Type B pancreatic cell (in vitro differentiated cells): ENCODE data around the gene LRBA. TPM values are rescaled to one million over a fixed set of nuclear protein-coding genes. Genes with fewer than 3 reads are reported as not detected.

Experiments
- DNase-seq: peaks from one replicate; pipeline ENCODE4 v3.0.0; 2021; ENCODE audit warnings: mixed read lengths; ENCODE audit not compliant: unreplicated experiment; ENCODE audit errors: extremely low spot score
- H3K27ac Mint-ChIP-seq: 2 replicates; pipeline ENCODE4 v1.8.0; 2021; ENCODE audit warnings: mild to moderate bottlenecking, mixed read lengths
- H3K27me3 Mint-ChIP-seq: 2 replicates; pipeline ENCODE4 v1.8.0; 2021; ENCODE audit warnings: mixed read lengths
- H3K36me3 Mint-ChIP-seq: 2 replicates; pipeline ENCODE4 v1.8.0; 2021; ENCODE audit warnings: mixed read lengths
- H3K4me1 Mint-ChIP-seq: one replicate; pipeline ENCODE4 v1.8.0; 2021; ENCODE audit warnings: mixed read lengths; ENCODE audit not compliant: unreplicated experiment
- H3K4me3 Mint-ChIP-seq: 2 replicates; pipeline ENCODE4 v1.8.0; 2021; ENCODE audit warnings: mild to moderate bottlenecking, mixed read lengths
- H3K9me3 Mint-ChIP-seq: 2 replicates; pipeline ENCODE4 v1.8.0; 2021; ENCODE audit warnings: mixed read lengths
- total RNA-seq: library from RNA; stranded (reverse); gene quantifications from 2 replicates; pipeline ENCODE4 v1.2.1, GENCODE V29; 2021; ENCODE audit warnings: low replicate concordance
- TF ChIP-seq, protein P1 (sequence below): fragments of 200-600 bp; sonication (generic); conservative IDR thresholded peaks from 2 replicates; pipeline ENCODE4 v1.5.0; 2021; ENCODE audit warnings: antibody characterized with exemption, mild to moderate bottlenecking

Gene LRBA
- total RNA-seq, 1 donor from 2014 or later = 64.5 TPM

DNA sequence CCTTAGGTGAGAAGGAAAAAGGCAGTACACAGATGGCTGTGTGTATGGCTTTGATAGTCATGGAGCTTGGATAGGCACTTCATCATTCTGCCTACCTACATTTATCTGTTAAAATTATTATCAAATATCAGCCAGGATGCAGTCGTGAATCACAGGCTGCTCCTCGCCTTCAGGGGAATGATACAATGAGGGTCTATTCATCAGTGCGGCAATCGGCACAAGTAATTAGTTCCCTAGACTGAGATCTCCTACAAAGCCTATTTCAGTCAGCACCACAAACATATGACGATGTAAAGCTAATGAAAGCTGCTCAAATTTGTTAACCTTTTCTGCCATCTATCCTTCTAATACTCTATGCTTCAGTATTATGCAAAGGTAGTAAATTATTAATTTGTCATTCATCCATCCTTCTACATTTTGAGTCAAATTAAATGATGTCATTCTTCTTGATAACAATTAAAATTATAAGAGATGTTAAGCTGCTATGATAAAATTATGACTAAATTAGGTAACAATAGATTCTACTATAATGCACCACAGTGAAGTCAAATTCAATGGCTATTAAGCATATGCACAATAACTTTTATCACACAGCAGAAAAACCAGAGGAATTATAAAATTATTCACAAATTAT is 414.2 kb downstream of the LRBA start:
- no peaks in the 10 kb centered on the region for H3K36me3 Mint-ChIP-seq
- no peak overlapping the region for H3K27ac Mint-ChIP-seq
- peaks cover 16% of the 10 kb centered on the region for H3K4me1 Mint-ChIP-seq
- DNase-seq = no peak
- TF ChIP-seq, protein P1, sequence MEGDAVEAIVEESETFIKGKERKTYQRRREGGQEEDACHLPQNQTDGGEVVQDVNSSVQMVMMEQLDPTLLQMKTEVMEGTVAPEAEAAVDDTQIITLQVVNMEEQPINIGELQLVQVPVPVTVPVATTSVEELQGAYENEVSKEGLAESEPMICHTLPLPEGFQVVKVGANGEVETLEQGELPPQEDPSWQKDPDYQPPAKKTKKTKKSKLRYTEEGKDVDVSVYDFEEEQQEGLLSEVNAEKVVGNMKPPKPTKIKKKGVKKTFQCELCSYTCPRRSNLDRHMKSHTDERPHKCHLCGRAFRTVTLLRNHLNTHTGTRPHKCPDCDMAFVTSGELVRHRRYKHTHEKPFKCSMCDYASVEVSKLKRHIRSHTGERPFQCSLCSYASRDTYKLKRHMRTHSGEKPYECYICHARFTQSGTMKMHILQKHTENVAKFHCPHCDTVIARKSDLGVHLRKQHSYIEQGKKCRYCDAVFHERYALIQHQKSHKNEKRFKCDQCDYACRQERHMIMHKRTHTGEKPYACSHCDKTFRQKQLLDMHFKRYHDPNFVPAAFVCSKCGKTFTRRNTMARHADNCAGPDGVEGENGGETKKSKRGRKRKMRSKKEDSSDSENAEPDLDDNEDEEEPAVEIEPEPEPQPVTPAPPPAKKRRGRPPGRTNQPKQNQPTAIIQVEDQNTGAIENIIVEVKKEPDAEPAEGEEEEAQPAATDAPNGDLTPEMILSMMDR = no peak
- no peaks in the 10 kb centered on the region for H3K27me3 Mint-ChIP-seq
- no peak overlapping the region for H3K4me3 Mint-ChIP-seq
- H3K9me3 Mint-ChIP-seq = no peaks in the 10 kb centered on the region

DNA sequence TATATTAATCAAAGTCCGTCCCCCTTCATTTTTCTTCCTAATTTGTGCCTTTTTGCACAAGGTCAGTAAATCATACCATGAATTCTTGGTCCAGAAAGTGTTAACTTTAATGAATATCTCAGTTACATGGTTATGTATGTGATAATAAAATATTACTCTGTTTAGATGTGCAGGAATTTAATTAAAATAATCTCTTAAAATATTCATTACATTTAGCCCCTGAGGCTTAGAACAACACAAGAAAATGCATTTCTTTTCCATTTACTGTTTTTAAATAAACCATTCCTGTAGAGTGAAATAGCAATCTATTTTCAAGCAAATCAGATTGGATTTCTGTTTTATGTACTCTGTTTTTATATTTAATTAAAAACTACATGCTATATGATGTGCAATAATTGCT is 415.5 kb downstream of the LRBA start:
- Mint-ChIP-seq H3K27me3 (no peaks in the 10 kb centered on the region), H3K4me3 (no peak overlapping the region), H3K4me1 (peaks cover 16% of the 10 kb centered on the region), H3K27ac (no peak overlapping the region), H3K36me3 (no peaks in the 10 kb centered on the region), H3K9me3 (no peaks in the 10 kb centered on the region)
- TF ChIP-seq, protein P1 = no peak
- DNase-seq = no peak

DNA sequence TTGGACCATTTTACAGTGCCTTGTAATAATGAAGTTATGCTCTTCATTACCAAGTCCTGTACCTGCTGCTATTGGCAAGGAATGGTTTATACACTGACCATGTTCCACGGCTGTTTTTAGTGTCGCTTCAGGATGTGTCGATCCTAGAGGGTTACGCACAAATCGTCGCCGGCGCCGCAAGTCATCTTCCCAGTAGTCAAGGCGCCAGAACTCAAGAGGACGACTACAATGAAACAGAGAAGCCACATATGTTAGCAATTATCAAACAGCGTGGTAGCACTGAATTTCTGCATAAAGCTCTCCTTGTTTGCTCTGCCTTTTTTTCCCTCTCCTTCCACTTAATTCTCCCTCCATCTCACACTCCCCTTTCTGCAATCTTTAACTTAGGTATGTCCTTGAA is 416.2 kb downstream of the LRBA start:
- no peaks in the 10 kb centered on the region for H3K36me3 Mint-ChIP-seq
- peak overlapping the region; percentile 66 for H3K4me3 Mint-ChIP-seq
- H3K4me1 Mint-ChIP-seq = peaks cover 16% of the 10 kb centered on the region
- TF ChIP-seq, protein P1 = no peak
- H3K27ac Mint-ChIP-seq = peak overlapping the region; percentile 66
- H3K9me3 Mint-ChIP-seq = no peaks in the 10 kb centered on the region
- no peak for DNase-seq
- H3K27me3 Mint-ChIP-seq = no peaks in the 10 kb centered on the region

- Mint-ChIP-seq H3K4me1 (peaks cover 26% of the 10 kb centered on the region), H3K4me3 (no peak overlapping the region), H3K27me3 (no peaks in the 10 kb centered on the region), H3K27ac (no peak overlapping the region), H3K36me3 (peaks cover 10% of the 10 kb centered on the region), H3K9me3 (no peaks in the 10 kb centered on the region)
- TF ChIP-seq, protein P1 = peak; percentile 36
- DNase-seq = no peak
Measured at GRCh38 chr4:150593996-150594395, 421.1 kb downstream of the LRBA start.

DNA sequence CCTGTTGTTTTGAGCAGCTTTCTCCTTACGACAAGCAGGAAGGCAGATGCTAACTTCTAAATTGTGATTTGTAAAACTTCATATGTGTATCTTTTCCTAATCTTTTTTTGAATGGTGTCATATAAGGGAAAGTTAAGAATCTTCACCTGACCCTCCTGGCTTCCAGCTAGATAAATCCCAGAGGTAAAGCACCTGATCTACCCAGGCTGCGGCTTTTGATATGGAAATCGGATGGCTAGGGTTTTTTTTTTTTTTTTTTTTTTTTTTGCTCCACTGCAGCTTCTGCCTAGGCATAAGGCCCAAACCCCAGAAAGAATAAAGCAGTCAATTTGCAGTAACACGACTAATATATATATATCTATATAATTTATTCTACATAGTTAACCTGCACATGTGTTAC is 423.2 kb downstream of the LRBA start:
- H3K4me1 Mint-ChIP-seq = peaks cover 17% of the 10 kb centered on the region
- peak overlapping the region; percentile 79 for H3K27ac Mint-ChIP-seq

More for the DNA sequence above, 423.2 kb downstream of the LRBA start:
- no peak for DNase-seq
- peaks cover 16% of the 10 kb centered on the region for H3K27me3 Mint-ChIP-seq
- H3K4me3 Mint-ChIP-seq = peak overlapping the region; percentile 77
- no peaks in the 10 kb centered on the region for H3K9me3 Mint-ChIP-seq
- H3K36me3 Mint-ChIP-seq = peaks cover 28% of the 10 kb centered on the region
- TF ChIP-seq, protein P1 = peak; percentile 20
